GM21529 (cell line): Measurements from ENCODE around the gene CACNA1C.

Experiments
- ATAC-seq: cut with Tn5 transposase; IDR thresholded peaks from one replicate; pipeline ENCODE4 v1.9.1; 2021; ENCODE audit not compliant: unreplicated experiment

Gene CACNA1C

GRCh38 chr12:2562400-2562799 lies 509.6 kb downstream of the CACNA1C start:
- ATAC-seq, result no peak

DNA sequence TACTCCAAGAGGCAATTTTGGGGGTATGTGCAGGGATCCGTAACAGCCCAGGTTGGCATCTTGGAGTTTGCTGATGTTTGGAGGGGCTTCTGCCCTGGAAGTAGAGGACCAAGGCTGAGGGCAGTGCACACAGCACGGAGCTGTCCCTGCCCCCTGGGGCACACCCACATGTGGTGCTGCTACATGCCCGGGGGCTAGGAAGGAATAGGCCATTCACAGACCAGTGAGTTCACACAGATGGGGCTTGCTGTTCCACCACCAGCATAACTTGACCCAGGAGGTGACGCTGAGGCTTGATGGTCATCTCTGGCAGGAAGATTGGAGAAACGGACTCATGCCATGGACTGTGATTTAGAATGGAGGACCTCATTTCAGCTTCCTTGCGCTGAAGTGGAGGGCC lies 510.9 kb downstream of the CACNA1C start:
- no peak for ATAC-seq

GRCh38 chr12:2566161-2566560 lies 513.4 kb downstream of the CACNA1C start:
- ATAC-seq, result no peak

DNA sequence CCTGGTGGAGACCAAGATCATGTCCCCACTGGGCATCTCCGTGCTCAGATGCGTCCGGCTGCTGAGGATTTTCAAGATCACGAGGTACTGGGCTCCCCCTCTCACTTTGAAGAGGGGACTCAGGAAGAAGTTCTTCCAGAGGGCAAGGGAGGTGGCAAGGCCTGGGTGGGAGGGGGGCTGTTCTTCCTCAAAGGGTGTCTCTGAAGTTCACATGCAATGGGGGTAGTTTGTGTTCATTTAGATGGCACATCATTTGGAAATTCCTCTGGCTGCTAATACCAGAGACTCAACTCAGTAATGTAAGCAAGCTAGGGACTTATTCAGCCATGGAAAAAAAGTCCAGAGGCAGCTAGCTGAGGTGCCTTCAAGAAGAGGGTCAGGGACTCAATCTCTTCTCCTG lies 514.9 kb downstream of the CACNA1C start:
- ATAC-seq, result no peak

GRCh38 chr12:2570562-2570961 lies 517.8 kb downstream of the CACNA1C start:
- no peak for ATAC-seq

GRCh38 chr12:2574355-2574935 lies 521.7 kb downstream of the CACNA1C start:
- ATAC-seq, result no peak

DNA sequence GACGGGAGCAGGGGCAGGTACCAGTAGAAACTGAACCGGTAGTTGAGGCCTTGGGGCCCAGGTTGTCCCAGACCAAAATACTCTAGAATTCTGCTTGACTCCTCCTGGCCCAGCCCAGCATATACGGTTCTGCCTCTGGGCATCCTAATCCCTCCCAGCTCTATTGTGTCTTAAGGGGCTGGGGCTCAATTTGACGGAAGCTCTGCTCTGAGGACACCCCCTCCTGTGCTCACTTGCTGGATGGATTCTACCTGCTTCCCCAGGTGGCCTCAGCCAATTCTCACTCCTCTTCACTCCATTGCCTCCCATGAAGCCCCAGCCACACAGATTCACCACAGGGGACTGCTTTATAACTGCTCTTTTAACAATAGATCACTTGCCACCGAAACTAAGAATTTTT lies 522.5 kb downstream of the CACNA1C start:
- ATAC-seq, result no peak

GRCh38 chr12:2578211-2578610 lies 525.4 kb downstream of the CACNA1C start:
- ATAC-seq, result no peak

DNA sequence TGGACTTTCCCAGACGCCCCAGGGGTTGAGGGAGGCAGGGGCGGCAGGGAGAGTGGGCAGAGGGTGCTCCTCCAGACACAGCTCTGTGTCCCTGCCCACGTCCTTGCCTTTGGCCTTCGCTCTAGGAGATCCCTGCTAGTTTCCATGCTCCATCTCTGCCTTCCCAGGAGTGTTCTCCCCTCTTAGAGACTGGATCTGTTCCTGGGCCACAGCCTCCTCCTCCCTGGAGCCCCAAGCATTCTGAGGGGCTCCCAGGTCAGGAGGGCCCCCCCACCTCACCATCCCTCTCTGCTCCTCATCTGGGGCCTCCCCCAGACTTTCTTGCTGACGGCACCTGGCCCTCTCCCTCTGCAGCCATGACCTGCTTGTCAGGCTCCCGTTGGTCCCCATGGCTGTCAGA lies 526.0 kb downstream of the CACNA1C start:
- no peak for ATAC-seq

DNA sequence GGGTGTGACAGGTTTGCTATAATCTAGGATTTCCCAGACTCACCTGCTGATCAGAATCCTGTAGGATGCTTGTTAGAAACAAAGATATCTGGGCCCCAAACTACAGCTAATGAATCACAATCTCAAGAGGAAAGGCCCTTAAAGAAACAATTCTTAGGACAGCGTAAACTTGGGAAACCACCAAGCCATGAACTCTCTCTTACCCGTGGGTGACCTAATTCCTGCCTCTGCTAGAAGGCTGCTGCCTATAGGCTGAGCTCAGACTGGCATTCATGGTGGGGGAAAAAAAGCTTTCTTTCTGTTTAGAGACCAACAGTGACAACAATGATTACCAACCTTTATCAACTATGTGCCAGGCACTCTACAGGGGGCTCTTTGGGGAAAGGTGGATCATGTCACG lies 528.0 kb downstream of the CACNA1C start:
- no peak for ATAC-seq

DNA sequence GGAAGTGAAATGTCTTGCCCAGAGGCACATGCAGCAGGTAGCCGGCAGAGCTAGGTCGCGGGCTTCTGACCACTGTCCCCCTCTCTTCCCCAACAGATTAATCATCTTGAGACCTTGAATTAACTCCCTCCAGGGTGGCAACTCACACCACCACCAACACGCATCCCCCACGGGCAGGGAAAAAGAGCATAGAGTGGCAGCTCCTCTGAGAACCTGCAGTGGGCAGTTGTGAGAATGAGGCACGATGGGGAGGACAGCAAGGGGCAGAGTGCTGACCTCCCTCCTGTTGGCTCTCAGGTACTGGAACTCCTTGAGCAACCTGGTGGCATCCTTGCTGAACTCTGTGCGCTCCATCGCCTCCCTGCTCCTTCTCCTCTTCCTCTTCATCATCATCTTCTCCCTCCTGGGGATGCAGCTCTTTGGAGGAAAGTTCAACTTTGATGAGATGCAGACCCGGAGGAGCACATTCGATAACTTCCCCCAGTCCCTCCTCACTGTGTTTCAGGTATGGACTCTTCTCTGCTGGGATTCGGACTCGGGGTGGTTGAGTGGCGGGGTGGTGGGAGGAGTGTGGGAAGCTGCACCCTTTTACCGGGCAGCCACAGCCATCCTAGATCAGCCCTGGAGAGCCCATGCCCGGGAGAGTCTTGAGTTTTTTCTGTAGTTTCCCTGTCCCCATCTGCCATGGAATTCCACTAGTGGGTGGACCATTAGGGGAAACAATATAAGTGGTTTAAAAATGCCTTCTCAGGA lies 528.7 kb downstream of the CACNA1C start:
- ATAC-seq, result no peak

DNA sequence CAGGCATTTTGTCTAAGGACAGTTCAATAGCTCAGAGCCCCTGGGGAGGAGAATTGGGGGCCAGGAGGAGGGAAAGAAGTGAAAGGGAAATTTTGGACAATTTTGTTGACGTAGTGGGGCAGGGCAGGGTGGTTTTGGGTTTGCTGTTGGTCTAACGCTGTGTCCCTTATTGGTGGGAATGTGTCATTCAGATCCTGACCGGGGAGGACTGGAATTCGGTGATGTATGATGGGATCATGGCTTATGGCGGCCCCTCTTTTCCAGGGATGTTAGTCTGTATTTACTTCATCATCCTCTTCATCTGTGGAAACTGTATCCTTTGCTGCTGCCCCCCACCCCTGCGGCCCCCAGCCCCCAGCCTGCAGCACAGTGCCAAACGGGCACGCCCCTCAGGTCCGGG lies 529.8 kb downstream of the CACNA1C start:
- ATAC-seq, result no peak

DNA sequence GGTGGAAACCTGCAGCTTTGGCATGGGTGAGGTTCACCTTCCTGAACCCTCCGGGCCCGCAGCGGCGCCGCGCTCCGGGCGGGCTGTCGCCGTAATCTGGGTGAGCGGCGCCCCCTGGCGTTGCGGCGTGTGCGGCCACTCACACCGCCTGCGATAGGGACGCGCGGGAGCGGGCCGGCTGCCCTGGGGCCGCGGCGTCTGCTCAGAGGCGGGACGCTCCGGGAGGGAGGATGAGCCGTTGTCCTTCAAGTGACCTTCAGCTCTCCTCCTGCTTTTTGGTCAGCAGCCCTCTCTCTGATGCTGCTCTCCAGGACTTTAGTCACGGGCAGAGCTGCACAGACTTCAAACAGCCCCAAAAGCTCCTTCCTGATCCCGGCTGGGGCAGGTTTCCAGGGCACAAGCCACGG lies 530.3 kb downstream of the CACNA1C start:
- ATAC-seq, result no peak

GRCh38 chr12:2583642-2584401 lies 531.0 kb downstream of the CACNA1C start:
- ATAC-seq, result no peak

- ATAC-seq, result no peak
Measured at GRCh38 chr12:2586156-2587038, 533.6 kb downstream of the CACNA1C start.

- no peak for ATAC-seq
Measured at GRCh38 chr12:2588345-2588744, 535.6 kb downstream of the CACNA1C start.

DNA sequence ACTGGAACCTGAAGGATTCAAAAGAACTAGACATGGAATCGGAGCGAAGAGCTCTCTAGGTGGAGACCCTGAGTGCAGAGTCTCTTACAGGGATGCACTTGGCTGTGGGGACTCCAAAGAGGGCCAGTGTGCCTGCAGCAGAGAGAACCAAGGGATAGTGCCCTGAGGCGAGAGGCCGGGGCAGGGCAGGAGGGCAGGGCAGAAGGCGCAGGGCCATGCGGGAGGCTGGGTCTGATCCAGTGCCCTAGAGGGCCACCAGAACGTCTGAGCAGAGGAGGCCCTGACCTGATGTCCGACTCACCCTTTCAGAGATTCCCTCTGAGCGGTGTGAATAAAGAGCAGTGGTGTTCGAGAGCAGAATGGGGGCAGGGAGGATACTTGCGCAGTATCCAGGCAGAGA lies 536.6 kb downstream of the CACNA1C start:
- no peak for ATAC-seq

DNA sequence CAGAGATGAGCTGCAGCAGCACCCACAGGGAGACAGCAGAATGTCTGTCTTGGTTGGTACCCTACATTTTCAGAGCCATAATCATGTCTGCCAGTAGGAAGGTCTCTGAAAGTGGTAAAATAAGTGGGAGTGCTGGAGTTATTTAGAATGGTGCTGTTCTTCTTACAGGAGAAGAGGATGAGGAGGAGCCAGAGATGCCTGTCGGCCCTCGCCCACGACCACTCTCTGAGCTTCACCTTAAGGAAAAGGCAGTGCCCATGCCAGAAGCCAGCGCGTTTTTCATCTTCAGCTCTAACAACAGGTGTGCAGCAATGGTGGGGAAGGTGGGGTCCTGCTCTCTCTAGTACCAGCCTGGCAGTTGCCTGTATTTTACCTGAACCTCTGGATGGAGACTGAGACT lies 540.3 kb downstream of the CACNA1C start:
- no peak for ATAC-seq

- no peak for ATAC-seq
Measured at GRCh38 chr12:2596441-2596840, 543.7 kb downstream of the CACNA1C start.

GRCh38 chr12:2605301-2605700 lies 552.5 kb downstream of the CACNA1C start:
- no peak for ATAC-seq
